Measurements from ENCODE around the gene MRPL54.
"Not testable (repeated sequence)": the region's sequence is repeated elsewhere in the genome, so short reads cannot be mapped to it uniquely, and the experiment has no call there.

Gene MRPL54

DNA sequence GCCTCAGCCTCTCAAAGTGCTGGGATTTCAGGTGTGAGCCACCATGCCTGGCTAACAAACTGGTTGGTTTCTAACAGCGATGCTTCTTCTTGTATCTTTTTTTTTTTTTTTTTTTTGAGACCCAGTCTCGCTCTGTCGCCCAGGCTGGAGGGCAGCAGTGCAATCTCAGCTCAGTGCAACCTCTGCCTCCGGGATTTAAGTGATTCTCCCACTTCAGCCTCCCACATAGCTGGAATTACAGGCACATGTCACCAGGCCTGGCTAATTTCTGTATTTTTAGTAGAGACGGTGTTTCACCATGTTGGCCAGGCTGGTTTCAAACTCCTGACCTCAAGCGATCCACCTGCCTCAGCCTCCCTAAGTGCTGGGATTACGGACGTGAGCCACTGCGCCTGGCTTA, 53.7 kb downstream of the MRPL54 start:
- not testable (repeated sequence) for ATAC-seq

DNA sequence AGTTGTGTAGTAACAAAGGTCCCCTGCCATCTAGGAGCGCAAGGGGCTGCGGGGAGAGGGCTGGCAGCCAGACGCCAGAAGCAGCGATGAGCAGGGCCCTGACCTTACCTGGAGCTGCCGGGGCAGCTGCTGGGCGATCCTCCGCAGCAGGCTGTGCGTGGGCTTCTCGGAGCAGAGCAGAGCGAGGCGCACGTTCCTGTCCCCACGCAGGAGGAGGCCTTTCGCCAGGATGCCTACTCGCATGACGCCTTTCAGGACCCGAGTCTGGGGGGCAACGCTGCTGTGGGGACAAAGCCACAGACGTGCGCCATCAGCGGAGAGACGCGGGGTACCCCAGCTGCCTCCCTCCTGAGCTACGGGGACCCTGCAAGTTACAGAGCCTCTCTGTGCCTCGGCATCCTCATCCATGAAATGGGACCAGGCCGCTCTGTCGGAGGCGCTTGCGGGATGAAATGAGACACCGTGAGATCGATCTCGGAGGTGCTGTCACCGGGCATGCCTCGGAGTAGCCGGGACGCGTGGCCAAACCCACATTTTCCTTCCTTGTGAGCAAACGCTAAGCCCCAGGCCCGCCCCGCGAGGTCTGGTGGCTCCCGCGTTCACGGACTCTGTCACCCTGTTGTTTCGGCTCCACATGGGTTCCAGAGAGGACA, 54.2 kb downstream of the MRPL54 start:
- no peak for TF ChIP-seq BACH2 (CRISPR knock-in tag; IDR thresholded peaks at IDR 0.05; ENCODE audit: borderline replicate concordance)
- TF ChIP-seq, protein P1, sequence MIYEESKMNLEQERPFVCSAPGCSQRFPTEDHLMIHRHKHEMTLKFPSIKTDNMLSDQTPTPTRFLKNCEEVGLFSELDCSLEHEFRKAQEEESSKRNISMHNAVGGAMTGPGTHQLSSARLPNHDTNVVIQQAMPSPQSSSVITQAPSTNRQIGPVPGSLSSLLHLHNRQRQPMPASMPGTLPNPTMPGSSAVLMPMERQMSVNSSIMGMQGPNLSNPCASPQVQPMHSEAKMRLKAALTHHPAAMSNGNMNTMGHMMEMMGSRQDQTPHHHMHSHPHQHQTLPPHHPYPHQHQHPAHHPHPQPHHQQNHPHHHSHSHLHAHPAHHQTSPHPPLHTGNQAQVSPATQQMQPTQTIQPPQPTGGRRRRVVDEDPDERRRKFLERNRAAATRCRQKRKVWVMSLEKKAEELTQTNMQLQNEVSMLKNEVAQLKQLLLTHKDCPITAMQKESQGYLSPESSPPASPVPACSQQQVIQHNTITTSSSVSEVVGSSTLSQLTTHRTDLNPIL (CRISPR knock-in tag; IDR thresholded peaks at IDR 0.05; ENCODE audit: low read depth): no peak
- TF ChIP-seq GLIS3 (CRISPR knock-in tag; IDR thresholded peaks at IDR 0.05): no peak
- no peak for TF ChIP-seq ZC3H10 (CRISPR knock-in tag; IDR thresholded peaks at IDR 0.05)
- no peak for TF ChIP-seq ISL1 (CRISPR knock-in tag; IDR thresholded peaks at IDR 0.05)
- TF ChIP-seq ZNF70 (CRISPR knock-in tag; IDR thresholded peaks at IDR 0.05): no peak
- no peak for TF ChIP-seq ZNF8 (CRISPR knock-in tag; IDR thresholded peaks at IDR 0.05)
- no peak for TF ChIP-seq OSR1 (CRISPR knock-in tag; IDR thresholded peaks at IDR 0.05)
- TF ChIP-seq ESRRG (CRISPR knock-in tag; IDR thresholded peaks at IDR 0.05): no peak
- no peak for TF ChIP-seq SNAI2 (CRISPR knock-in tag; IDR thresholded peaks at IDR 0.05)
- no peak for TF ChIP-seq TCF4 (CRISPR knock-in tag; IDR thresholded peaks at IDR 0.05; ENCODE audit: borderline replicate concordance)
- no peak for TF ChIP-seq ARNTL (CRISPR knock-in tag; IDR thresholded peaks at IDR 0.05; ENCODE audit: borderline replicate concordance, low read depth)
- TF ChIP-seq, protein P2, sequence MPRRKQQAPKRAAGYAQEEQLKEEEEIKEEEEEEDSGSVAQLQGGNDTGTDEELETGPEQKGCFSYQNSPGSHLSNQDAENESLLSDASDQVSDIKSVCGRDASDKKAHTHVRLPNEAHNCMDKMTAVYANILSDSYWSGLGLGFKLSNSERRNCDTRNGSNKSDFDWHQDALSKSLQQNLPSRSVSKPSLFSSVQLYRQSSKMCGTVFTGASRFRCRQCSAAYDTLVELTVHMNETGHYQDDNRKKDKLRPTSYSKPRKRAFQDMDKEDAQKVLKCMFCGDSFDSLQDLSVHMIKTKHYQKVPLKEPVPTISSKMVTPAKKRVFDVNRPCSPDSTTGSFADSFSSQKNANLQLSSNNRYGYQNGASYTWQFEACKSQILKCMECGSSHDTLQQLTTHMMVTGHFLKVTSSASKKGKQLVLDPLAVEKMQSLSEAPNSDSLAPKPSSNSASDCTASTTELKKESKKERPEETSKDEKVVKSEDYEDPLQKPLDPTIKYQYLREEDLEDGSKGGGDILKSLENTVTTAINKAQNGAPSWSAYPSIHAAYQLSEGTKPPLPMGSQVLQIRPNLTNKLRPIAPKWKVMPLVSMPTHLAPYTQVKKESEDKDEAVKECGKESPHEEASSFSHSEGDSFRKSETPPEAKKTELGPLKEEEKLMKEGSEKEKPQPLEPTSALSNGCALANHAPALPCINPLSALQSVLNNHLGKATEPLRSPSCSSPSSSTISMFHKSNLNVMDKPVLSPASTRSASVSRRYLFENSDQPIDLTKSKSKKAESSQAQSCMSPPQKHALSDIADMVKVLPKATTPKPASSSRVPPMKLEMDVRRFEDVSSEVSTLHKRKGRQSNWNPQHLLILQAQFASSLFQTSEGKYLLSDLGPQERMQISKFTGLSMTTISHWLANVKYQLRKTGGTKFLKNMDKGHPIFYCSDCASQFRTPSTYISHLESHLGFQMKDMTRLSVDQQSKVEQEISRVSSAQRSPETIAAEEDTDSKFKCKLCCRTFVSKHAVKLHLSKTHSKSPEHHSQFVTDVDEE (CRISPR knock-in tag; IDR thresholded peaks at IDR 0.05): no peak
- TF ChIP-seq TOX (CRISPR knock-in tag; IDR thresholded peaks at IDR 0.05; ENCODE audit: borderline replicate concordance): no peak
- no peak for ATAC-seq
